ENCODE results near the gene LKAAEAR1. TPM values are rescaled to one million over a fixed set of nuclear protein-coding genes. Genes with fewer than 3 reads are reported as not detected.

LKAAEAR1 gene, protein sequence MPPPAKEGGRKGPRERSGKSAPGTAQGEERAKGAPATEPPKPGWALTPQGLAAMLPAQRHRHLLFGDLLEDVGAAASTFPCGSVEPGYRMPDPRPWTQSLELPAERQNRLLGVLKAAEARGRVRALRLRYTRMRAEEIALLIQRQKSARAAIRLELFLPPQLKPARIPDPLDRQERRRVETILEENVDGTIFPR
- not detected for total RNA-seq
- long read RNA-seq = 0 reads

DNA sequence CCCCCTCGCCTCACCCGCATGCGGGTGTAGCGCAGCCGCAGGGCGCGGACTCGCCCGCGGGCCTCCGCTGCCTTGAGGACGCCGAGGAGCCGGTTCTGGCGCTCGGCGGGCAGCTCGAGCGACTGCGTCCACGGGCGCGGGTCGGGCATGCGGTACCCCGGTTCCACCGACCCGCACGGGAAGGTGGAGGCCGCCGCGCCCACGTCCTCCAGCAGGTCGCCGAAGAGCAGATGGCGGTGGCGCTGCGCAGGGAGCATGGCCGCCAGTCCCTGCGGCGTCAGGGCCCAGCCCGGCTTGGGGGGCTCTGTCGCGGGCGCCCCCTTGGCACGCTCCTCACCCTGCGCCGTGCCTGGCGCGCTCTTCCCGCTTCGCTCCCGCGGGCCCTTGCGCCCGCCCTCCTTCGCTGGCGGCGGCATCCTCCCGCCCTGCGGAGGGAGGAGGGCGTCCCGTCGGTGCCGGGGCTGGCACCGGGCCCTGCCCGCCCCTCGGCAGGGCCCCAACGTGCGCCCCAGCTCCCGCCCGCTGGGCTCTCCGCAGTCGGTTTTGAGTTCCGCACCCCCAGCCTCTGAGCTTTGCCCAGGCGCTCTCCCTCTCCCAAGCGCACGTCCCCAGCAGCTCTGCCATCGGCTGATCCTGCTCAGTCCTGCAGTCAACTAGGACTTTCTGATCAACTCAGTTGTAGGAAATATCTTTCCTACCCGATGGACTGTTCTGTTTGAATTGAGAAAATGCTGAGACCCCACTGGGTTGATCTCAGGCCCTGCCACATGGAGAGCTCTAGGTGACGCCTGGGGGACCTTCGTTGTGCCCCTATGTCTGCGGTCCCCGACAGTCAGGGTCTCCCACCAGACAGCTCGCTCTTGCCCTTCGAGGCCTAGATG lies at the start of gene LKAAEAR1:
Gene LKAAEAR1 (minus strand): TSS at position 595 of the 881 bp plus-strand sequence. CDS start 179 bp downstream, at position 416.
- ATAC-seq (no peak), DNase-seq (no peak)
- 0% methylated on average over 4 of the region's 86 CpGs for WGBS (ENCODE audit: insufficient coverage, low coverage, low lambda C conversion rate, missing lambda C conversion rate)
- Histone ChIP-seq H3K36me3 (no peaks in the 10 kb centered on the region), H3K9me3 (no peaks in the 10 kb centered on the region), H3K27me3 (peaks cover 0 to 12% of the 10 kb centered on the region in 2 donors), H3K27ac (no peak within 1 kb of the TSS), H3K4me3 (peak within 1 kb of the TSS; percentile 38 to 50 (median 41)), H3K4me1 (peaks cover 0 to 16% (median 1%) of the 10 kb centered on the region in 4 donors)
- TF ChIP-seq POLR2A (IDR thresholded peaks at IDR 0.05) = no peak
- TF ChIP-seq, protein P1, sequence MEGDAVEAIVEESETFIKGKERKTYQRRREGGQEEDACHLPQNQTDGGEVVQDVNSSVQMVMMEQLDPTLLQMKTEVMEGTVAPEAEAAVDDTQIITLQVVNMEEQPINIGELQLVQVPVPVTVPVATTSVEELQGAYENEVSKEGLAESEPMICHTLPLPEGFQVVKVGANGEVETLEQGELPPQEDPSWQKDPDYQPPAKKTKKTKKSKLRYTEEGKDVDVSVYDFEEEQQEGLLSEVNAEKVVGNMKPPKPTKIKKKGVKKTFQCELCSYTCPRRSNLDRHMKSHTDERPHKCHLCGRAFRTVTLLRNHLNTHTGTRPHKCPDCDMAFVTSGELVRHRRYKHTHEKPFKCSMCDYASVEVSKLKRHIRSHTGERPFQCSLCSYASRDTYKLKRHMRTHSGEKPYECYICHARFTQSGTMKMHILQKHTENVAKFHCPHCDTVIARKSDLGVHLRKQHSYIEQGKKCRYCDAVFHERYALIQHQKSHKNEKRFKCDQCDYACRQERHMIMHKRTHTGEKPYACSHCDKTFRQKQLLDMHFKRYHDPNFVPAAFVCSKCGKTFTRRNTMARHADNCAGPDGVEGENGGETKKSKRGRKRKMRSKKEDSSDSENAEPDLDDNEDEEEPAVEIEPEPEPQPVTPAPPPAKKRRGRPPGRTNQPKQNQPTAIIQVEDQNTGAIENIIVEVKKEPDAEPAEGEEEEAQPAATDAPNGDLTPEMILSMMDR (IDR thresholded peaks at IDR 0.05) = no peak
- intact Hi-C loops (cut with DNase I) = no loop called here

DNA sequence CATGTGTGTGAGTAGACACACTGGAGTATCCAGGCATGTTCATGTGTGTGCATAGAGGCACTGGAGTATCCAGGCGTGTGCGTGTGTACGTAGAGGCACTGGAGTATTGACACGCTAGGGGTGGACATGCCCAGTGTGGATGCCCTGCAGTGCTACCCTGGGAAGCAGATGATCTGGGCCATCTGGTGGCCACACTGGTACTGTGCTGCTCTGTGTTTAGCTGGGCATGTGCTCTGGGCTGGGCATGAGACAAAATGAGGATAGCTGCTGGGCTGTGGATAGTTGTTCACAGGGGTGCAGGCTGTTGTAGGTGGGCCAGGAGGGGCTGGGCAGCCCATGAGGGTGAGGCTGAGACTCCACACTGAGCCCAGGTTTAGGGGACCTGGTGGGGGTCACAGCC lies 47.2 kb upstream of the LKAAEAR1 start:
- intact Hi-C loops (cut with DNase I) = no loop called here
- peak in 2 of 3 donors; percentile 37 to 47 for DNase-seq
- no peaks in the 10 kb centered on the region for H3K36me3 ChIP-seq
- ATAC-seq = peak in 3 of 4 donors; percentile 54 to 77 (median 70)
- H3K4me1 ChIP-seq = no peaks in the 10 kb centered on the region
- H3K27me3 ChIP-seq = no peaks in the 10 kb centered on the region
- no CpG with 5 or more reads among the region's 4 CpGs for WGBS (ENCODE audit: insufficient coverage, low coverage, low lambda C conversion rate, missing lambda C conversion rate)
- TF ChIP-seq, protein P1 (IDR thresholded peaks at IDR 0.05) = peak in 3 of 4 donors; percentile 10 to 23 (median 17)
- TF ChIP-seq POLR2A (IDR thresholded peaks at IDR 0.05) = no peak
- no peak overlapping the region for H3K27ac ChIP-seq
- no peak overlapping the region for H3K4me3 ChIP-seq
- no peaks in the 10 kb centered on the region for H3K9me3 ChIP-seq

DNA sequence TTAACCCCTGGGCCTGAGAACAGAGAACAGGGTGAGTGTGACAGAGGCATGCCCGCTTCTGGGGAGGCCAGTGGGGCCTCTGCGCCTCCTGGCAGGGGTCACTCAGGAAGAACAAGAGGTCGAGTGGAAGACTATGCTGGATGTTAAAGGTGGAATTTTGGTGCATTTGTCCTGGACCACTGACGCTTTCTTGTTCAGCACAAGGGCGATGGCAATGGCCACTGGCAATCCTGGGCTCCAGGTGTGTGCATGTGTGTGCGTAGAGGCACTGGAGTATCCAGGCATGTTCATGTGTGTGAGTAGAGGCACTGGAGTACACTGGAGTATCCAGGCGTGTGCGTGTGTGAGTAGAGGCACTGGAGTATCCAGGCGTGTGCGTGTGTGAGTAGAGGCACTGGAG lies 46.7 kb upstream of the LKAAEAR1 start:
- ATAC-seq = no peak
- Histone ChIP-seq H3K36me3 (no peaks in the 10 kb centered on the region), H3K9me3 (no peaks in the 10 kb centered on the region), H3K4me1 (no peaks in the 10 kb centered on the region), H3K4me3 (no peak overlapping the region), H3K27ac (no peak overlapping the region), H3K27me3 (no peaks in the 10 kb centered on the region)
- 67% methylated on average over 10 of the region's 10 CpGs for WGBS (ENCODE audit: insufficient coverage, low coverage, low lambda C conversion rate, missing lambda C conversion rate)
- TF ChIP-seq, protein P1 (IDR thresholded peaks at IDR 0.05) = no peak
- TF ChIP-seq POLR2A (IDR thresholded peaks at IDR 0.05) = no peak
- peak in 2 of 3 donors; percentile 17 to 24 for DNase-seq
- intact Hi-C loops (cut with DNase I) = no loop called here

DNA sequence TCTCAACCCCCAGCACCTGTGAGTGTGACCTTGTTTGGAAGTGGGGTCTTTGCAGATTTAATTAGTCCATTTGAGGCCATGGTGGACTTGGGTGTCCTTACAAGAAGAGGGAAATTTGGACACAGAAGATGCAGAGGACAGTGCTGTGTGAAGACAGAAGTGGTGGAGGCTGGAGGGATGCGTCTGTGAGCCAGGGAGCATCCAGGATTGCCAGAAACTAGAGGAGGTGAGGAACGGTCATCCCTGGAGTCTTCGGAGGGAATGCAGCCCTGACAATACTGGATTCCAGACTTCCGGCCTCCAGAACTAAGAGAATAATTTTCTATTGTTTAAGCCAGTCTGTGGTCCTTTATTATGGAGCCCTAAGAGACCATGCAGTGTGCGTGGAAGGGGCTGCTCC lies 46.1 kb upstream of the LKAAEAR1 start:
- ATAC-seq (no peak), DNase-seq (peak in 1 of 3 donors; percentile 25)
- WGBS (ENCODE audit: insufficient coverage, low coverage, low lambda C conversion rate, missing lambda C conversion rate) = 60% methylated on average over 3 of the region's 5 CpGs
- no peaks in the 10 kb centered on the region for H3K9me3 ChIP-seq
- no peak for TF ChIP-seq POLR2A (IDR thresholded peaks at IDR 0.05)
- TF ChIP-seq, protein P1 (IDR thresholded peaks at IDR 0.05) = no peak
- no peaks in the 10 kb centered on the region for H3K36me3 ChIP-seq
- H3K4me3 ChIP-seq = no peak overlapping the region
- intact Hi-C loops (cut with DNase I) = no loop called here
- no peaks in the 10 kb centered on the region for H3K4me1 ChIP-seq
- H3K27me3 ChIP-seq = no peaks in the 10 kb centered on the region
- no peak overlapping the region for H3K27ac ChIP-seq
